GM19025 (cell line): ENCODE results near the gene GDNF.
"Not testable (repeated sequence)": the region's sequence is repeated elsewhere in the genome, so short reads cannot be mapped to it uniquely, and the experiment has no call there.

Experiments used
- ATAC-seq: cut with Tn5 transposase; IDR thresholded peaks from one replicate; pipeline ENCODE4 v1.9.1; 2021; ENCODE audit warnings: mild to moderate bottlenecking, low read depth, moderate library complexity; ENCODE audit not compliant: unreplicated experiment

Gene GDNF

GRCh38 chr5:37839407-37840052 lies at the start of gene GDNF:
TSS of gene GDNF (minus strand) at chr5:37840041. CDS start at chr5:37834796, 5,245 bp downstream.
- no peak for ATAC-seq

GRCh38 chr5:37888476-37888875 lies 48.6 kb upstream of the GDNF start:
- ATAC-seq: no peak

- no peak for ATAC-seq
These were observed 46.5 kb upstream of the GDNF start for GRCh38 chr5:37886242-37886905.

GRCh38 chr5:37882636-37883035 lies 42.8 kb upstream of the GDNF start:
- ATAC-seq: no peak

- no peak for ATAC-seq
These were observed 41.5 kb upstream of the GDNF start for GRCh38 chr5:37881359-37881758.

- no peak for ATAC-seq
These were observed 37.1 kb upstream of the GDNF start for GRCh38 chr5:37876943-37877342.

GRCh38 chr5:37876245-37876644 lies 36.4 kb upstream of the GDNF start:
- no peak for ATAC-seq

- ATAC-seq: no peak
These were observed 35.4 kb upstream of the GDNF start for GRCh38 chr5:37875051-37875787.

- no peak for ATAC-seq
These were observed 34.1 kb upstream of the GDNF start for GRCh38 chr5:37873988-37874387.

GRCh38 chr5:37871023-37871815 lies 31.4 kb upstream of the GDNF start:
- ATAC-seq: no peak

- no peak for ATAC-seq
These were observed 29.4 kb upstream of the GDNF start for GRCh38 chr5:37869216-37869615.

GRCh38 chr5:37867654-37868053 lies 27.8 kb upstream of the GDNF start:
- ATAC-seq: no peak

GRCh38 chr5:37862907-37863306 lies 23.1 kb upstream of the GDNF start:
- ATAC-seq: not testable (repeated sequence)

GRCh38 chr5:37860206-37860605 lies 20.4 kb upstream of the GDNF start:
- no peak for ATAC-seq

GRCh38 chr5:37859805-37860204 lies 20.0 kb upstream of the GDNF start:
- ATAC-seq: peak; percentile 99

- ATAC-seq: no peak
These were observed 18.4 kb upstream of the GDNF start for GRCh38 chr5:37858250-37858649.

- ATAC-seq: no peak
These were observed 17.9 kb upstream of the GDNF start for GRCh38 chr5:37857696-37858095.

- no peak for ATAC-seq
These were observed 15.6 kb upstream of the GDNF start for GRCh38 chr5:37855438-37855837.

GRCh38 chr5:37851305-37851704 lies 11.5 kb upstream of the GDNF start:
- ATAC-seq: no peak

GRCh38 chr5:37850226-37850865 lies 10.5 kb upstream of the GDNF start:
- ATAC-seq: no peak
